K562 (cell line): Measurements from ENCODE around the gene LMBR1. TPM values are rescaled to one million over a fixed set of nuclear protein-coding genes. Genes with fewer than 3 reads are reported as not detected.

ENCODE experiments used
- E2F5 ChIP-seq: sonication (generic); formaldehyde crosslinking; IDR thresholded peaks from 2 replicates; pipeline ENCODE4 v1.8.0; 2022; ENCODE audit warnings: mild to moderate bottlenecking, missing genetic modification reagents
- ELK3 ChIP-seq: fragments of 450-650 bp; formaldehyde crosslinking; IDR thresholded peaks from 2 replicates; pipeline ENCODE4 v1.4.0; 2020; ENCODE audit warnings: mild to moderate bottlenecking
- EP400 ChIP-seq: fragments of 450-650 bp; IDR thresholded peaks from 2 replicates; pipeline ENCODE4 v1.6.1; 2017; ENCODE audit warnings: antibody characterized with exemption, mild to moderate bottlenecking, moderate library complexity
- ESRRA ChIP-seq: fragments of 450-650 bp; IDR thresholded peaks from 2 replicates; pipeline ENCODE4 v1.6.1; 2014; ENCODE audit warnings: low read depth, mild to moderate bottlenecking, moderate library complexity, borderline replicate concordance
- HCFC1 ChIP-seq: IDR thresholded peaks from 2 replicates; pipeline ENCODE4 v1.6.1; 2012; ENCODE audit warnings: low read depth, low read length, improper control_type of control experiment
- NR2C2 ChIP-seq, 2 experiments: fragments of 200-800 bp in 1 of 2; sonication (Bioruptor generic) in 1 of 2; sonication (generic) in 1 of 2; formaldehyde crosslinking in 1 of 2; IDR thresholded peaks; 2 replicates each; pipeline versions ENCODE4 v1.6.1 to v1.8.0; 2016 to 2022; ENCODE audit warnings: mild to moderate bottlenecking in 1 of 2, missing compliant biosample characterization in 1 of 2, missing genetic modification characterization in 1 of 2, missing genetic modification reagents in 1 of 2
- PCBP2 ChIP-seq: fragments of 200-400 bp; formaldehyde crosslinking; IDR thresholded peaks from 2 replicates; pipeline ENCODE4 v1.6.1; 2018; ENCODE audit warnings: low read length, low read depth, mild to moderate bottlenecking, moderate library complexity; ENCODE audit not compliant: poor library complexity, severe bottlenecking
- POLR2AphosphoS5 ChIP-seq: IDR thresholded peaks from 2 replicates; pipeline ENCODE4 v1.6.1; 2011; ENCODE audit warnings: mild to moderate bottlenecking, low read depth, low read length, moderate library complexity; ENCODE audit not compliant: control insufficient read depth, insufficient read depth
- PURB ChIP-seq: sonication (generic); formaldehyde crosslinking; IDR thresholded peaks from 2 replicates; pipeline ENCODE4 v1.9.0; 2021; ENCODE audit warnings: low read depth, mild to moderate bottlenecking, missing genetic modification reagents
- ZKSCAN8 ChIP-seq: fragments of 200-800 bp; sonication (Bioruptor generic); IDR thresholded peaks from 2 replicates; pipeline ENCODE4 v1.6.1; 2016; ENCODE audit warnings: missing genetic modification characterization, missing compliant biosample characterization
- ZNF407 ChIP-seq: fragments of 450-650 bp; IDR thresholded peaks from 2 replicates; pipeline ENCODE4 v1.6.1; 2016; ENCODE audit warnings: low read depth
- ZNF511 ChIP-seq: sonication (generic); formaldehyde crosslinking; IDR thresholded peaks from 2 replicates; pipeline ENCODE4 v1.8.0; 2022; ENCODE audit warnings: mild to moderate bottlenecking, missing genetic modification reagents
- ZNF655 ChIP-seq: fragments of 250-450 bp; sonication (Bioruptor Pico); IDR thresholded peaks from 2 replicates; pipeline ENCODE4 v1.5.0; 2021
- polyA plus RNA-seq, 8 experiments: library from polyadenylated mRNA; depleted of rRNA in 4 of 8; stranded (reverse) in 5 of 8; unstranded in 3 of 8; fragments of >200 nt; fragmentation: Nextera tagmentation in 2 of 8; fragmentation: Illumina TruSeq in 1 of 8; extraction: Ambion mirVana in 2 of 8; extraction: Trizol in 1 of 8; gene quantifications; 2 replicates each; pipeline versions ENCODE4 v1.2.1 to v1.2.3, GENCODE V29; 2011 to 2014; ENCODE audit warnings: inconsistent platforms in 1 of 8, missing spikeins in 1 of 8
- total RNA-seq, 7 experiments: library from RNA; depleted of rRNA in 6 of 7; stranded (reverse); fragments of >200 nt in 6 of 7; fragmentation: Illumina TruSeq in 2 of 7; extraction: Trizol in 2 of 7; gene quantifications; 2 replicates each; pipeline versions ENCODE4 v1.2.1 to v1.2.3, GENCODE V29; 2011 to 2021; ENCODE audit warnings: low replicate concordance in 1 of 7

The LMBR1 gene
- total and polyA plus RNA-seq, 9 of the 15 experiments (the other 6 are each of a cell fraction or from before 2014, with no cell fraction given): 7.7 to 90.0 (median 59.9) TPM

- TF ChIP-seq ZNF407 (no peak), ESRRA (peak; percentile 64), ZNF655 (no peak), PURB (CRISPR knock-in tag) (no peak), ZNF511 (CRISPR knock-in tag) (peak; percentile 92), ELK3 (CRISPR knock-in tag) (no peak), EP400 (peak; percentile 89), E2F5 (CRISPR knock-in tag) (peak; percentile 73; the same call in 1 of the 2 replicates), ZKSCAN8 (CRISPR knock-in tag) (no peak), HCFC1 (peak; percentile 76), POLR2AphosphoS5 (peak; percentile 92), PCBP2 (no peak), NR2C2 (CRISPR knock-in tag; IDR thresholded peaks at IDR 0.05) (peak; percentile 81), NR2C2 (tag; IDR thresholded peaks at IDR 0.05) (peak; percentile 96)
These were observed at the start of gene LMBR1 (continued) for GRCh38 chr7:156892821-156893706.
